Motor neuron (in vitro differentiated cells): ENCODE data around the gene GPR107. TPM values are rescaled to one million over a fixed set of nuclear protein-coding genes. Genes with fewer than 3 reads are reported as not detected.
A peak's percentile ranks its signal among the peaks of the same experiment; 100 is the strongest.

Experiments used
- ATAC-seq, 8 experiments: fragments of 200-7000 bp; cut with Tn5 transposase; replicated peaks in 6 of 8; 2 replicates each; pipeline ENCODE4 v1.8.0; 2021; ENCODE audit warnings: mild to moderate bottlenecking in 8 of 8, moderate library complexity in 8 of 8
- H3K27ac ChIP-seq, 2 donors: fragments of 250-450 bp; sonication (Bioruptor Pico); 2 replicates each; pipeline ENCODE4 v1.9.0; 2021; ENCODE audit warnings: antibody characterized with exemption in 2 of 2, mild to moderate bottlenecking in 2 of 2, moderate library complexity in 1 of 2
- H3K4me1 ChIP-seq, 2 donors: fragments of 250-450 bp; sonication (Bioruptor Pico); replicated peaks in 1 of 2; 2 replicates each; pipeline ENCODE4 v1.6.1; 2021; ENCODE audit warnings: antibody characterized with exemption in 2 of 2, mild to moderate bottlenecking in 2 of 2, moderate library complexity in 1 of 2
- H3K4me3 ChIP-seq, 5 donors: fragments of 250-450 bp; sonication (Bioruptor Pico); 2 replicates each; pipeline ENCODE4 v1.9.0; 2021; ENCODE audit warnings: antibody characterized with exemption in 5 of 5, mild to moderate bottlenecking in 5 of 5, moderate library complexity in 4 of 5
- WGBS, 10 experiments: fragments of 450-650 bp; shearing (Covaris generic); methylation state at CpG; one replicate each; pipeline ENCODE4 v1.0.0; 2022; 5-methylcytosine and 5-hydroxymethylcytosine counted together
- in situ Hi-C, 9 experiments: fragments of 400-800 bp; cut with MboI; loops; one replicate each; pipeline ENCODE4 v1.15.0; 2021; ENCODE audit warnings: low sequenced_read_pairs in 9 of 9, low pct_unique_long_range_greater_than_20kb in 2 of 9; ENCODE audit not compliant: unreplicated experiment in 9 of 9
- total RNA-seq, 8 experiments: library from RNA; unstranded; fragments of 300-600 nt; gene quantifications; 2 replicates each; pipeline versions ENCODE4 v1.2.3 to v1.2.4, GENCODE V29; 2022

Gene GPR107
- total RNA-seq, 8 experiments from 2014 or later = 27.6 to 58.5 (median 39.7) TPM

- in situ Hi-C loops = no loop called here
- H3K27ac ChIP-seq = peak overlapping the region; percentile 75 to 78
Measured at GRCh38 chr9:130138171-130138653, 84.5 kb downstream of the GPR107 start.

GRCh38 chr9:130138791-130139190 is 85.1 kb downstream of the GPR107 start:
- peak; percentile 1 to 73 (median 11) for ATAC-seq
- Histone ChIP-seq H3K4me3 (no peak overlapping the region), H3K4me1 (peaks cover 38 to 54% of the 10 kb centered on the region in 2 donors), H3K27ac (peak overlapping the region; percentile 53 to 75)
- in situ Hi-C loops = no loop called here
- WGBS, 10 experiments = 0 to 100% (median 78%) methylated on average over 1 to 6 of the region's 6 CpGs; no CpG with 5 or more reads in 3 of the 10 experiments

More at GRCh38 chr9:130138171-130138653, 84.5 kb downstream of the GPR107 start:
- Histone ChIP-seq H3K4me1 (peaks cover 38 to 48% of the 10 kb centered on the region in 2 donors), H3K4me3 (no peak overlapping the region)
- 37 to 67% (median 40%) methylated on average over 1 to 3 of the region's 10 CpGs; no CpG with 5 or more reads in 7 of the 10 experiments for WGBS, 10 experiments
- ATAC-seq = peak; percentile 52 to 97 (median 94)

GRCh38 chr9:130139251-130139650 is 85.5 kb downstream of the GPR107 start:
- peaks cover 38 to 54% of the 10 kb centered on the region in 2 donors for H3K4me1 ChIP-seq
- in situ Hi-C loops = no loop called here
- no peak overlapping the region for H3K4me3 ChIP-seq
- ATAC-seq = peak in 1 of 8 experiments; percentile 13
- peak overlapping the region in 1 of 2 donors; percentile 75 for H3K27ac ChIP-seq
- WGBS, 10 experiments = 52 to 100% (median 78%) methylated on average over 3 to 7 of the region's 10 CpGs; no CpG with 5 or more reads in 2 of the 10 experiments

- 80 to 100% (median 96%) methylated on average over 1 to 4 of the region's 10 CpGs; no CpG with 5 or more reads in 6 of the 10 experiments for WGBS, 10 experiments
- in situ Hi-C loops = no loop called here
- no peak overlapping the region for H3K27ac ChIP-seq
Measured at GRCh38 chr9:130140706-130141105, 87.0 kb downstream of the GPR107 start.

GRCh38 chr9:130142056-130142455 is 88.3 kb downstream of the GPR107 start:
- 89 to 100% (median 97%) methylated on average over 1 to 7 of the region's 12 CpGs; no CpG with 5 or more reads in 6 of the 10 experiments for WGBS, 10 experiments
- Histone ChIP-seq H3K4me3 (no peak overlapping the region), H3K27ac (peak overlapping the region in 1 of 2 donors; percentile 51), H3K4me1 (peaks cover 37 to 51% of the 10 kb centered on the region in 2 donors)
- in situ Hi-C loops = no loop called here
- no peak for ATAC-seq

More at GRCh38 chr9:130140706-130141105, 87.0 kb downstream of the GPR107 start:
- H3K4me1 ChIP-seq = peaks cover 38 to 52% of the 10 kb centered on the region in 2 donors
- no peak for ATAC-seq
- H3K4me3 ChIP-seq = no peak overlapping the region

- ATAC-seq = peak in 1 of 8 experiments; percentile 6
- no peak overlapping the region for H3K4me3 ChIP-seq
- WGBS, 10 experiments = 20 to 100% (median 68%) methylated on average over 1 to 5 of the region's 6 CpGs; no CpG with 5 or more reads in 5 of the 10 experiments
- peak overlapping the region in 1 of 2 donors; percentile 51 for H3K27ac ChIP-seq
- peaks cover 31 to 45% of the 10 kb centered on the region in 2 donors for H3K4me1 ChIP-seq
- in situ Hi-C loops = no loop called here
Measured at GRCh38 chr9:130142641-130143040, 88.9 kb downstream of the GPR107 start.

- ATAC-seq = peak in 5 of 8 experiments; percentile 3 to 47 (median 15)
- in situ Hi-C loops = no loop called here
- Histone ChIP-seq H3K4me3 (no peak overlapping the region), H3K4me1 (peaks cover 25 to 39% of the 10 kb centered on the region in 2 donors), H3K27ac (no peak overlapping the region)
- WGBS, 10 experiments = 61 to 100% (median 87%) methylated on average over 1 to 17 of the region's 24 CpGs; no CpG with 5 or more reads in 5 of the 10 experiments
Measured at GRCh38 chr9:130143279-130143893, 89.7 kb downstream of the GPR107 start.

- ATAC-seq = peak in 6 of 8 experiments; percentile 8 to 74 (median 38)
- in situ Hi-C loops = no loop called here
- Histone ChIP-seq H3K4me1 (peaks cover 19 to 33% of the 10 kb centered on the region in 2 donors), H3K27ac (no peak overlapping the region), H3K4me3 (no peak overlapping the region)
- 0 to 90% (median 70%) methylated on average over 1 to 11 of the region's 14 CpGs; no CpG with 5 or more reads in 4 of the 10 experiments for WGBS, 10 experiments
Measured at GRCh38 chr9:130143958-130144366, 90.3 kb downstream of the GPR107 start.

GRCh38 chr9:130144703-130145102 is 91.0 kb downstream of the GPR107 start:
- in situ Hi-C loops = no loop called here
- Histone ChIP-seq H3K4me3 (no peak overlapping the region), H3K27ac (no peak overlapping the region), H3K4me1 (peaks cover 12 to 25% of the 10 kb centered on the region in 2 donors)
- 63 to 100% (median 83%) methylated on average over 2 of the region's 5 CpGs; no CpG with 5 or more reads in 6 of the 10 experiments for WGBS, 10 experiments
- ATAC-seq = no peak

- ATAC-seq = peak in 3 of 8 experiments; percentile 30 to 50 (median 33)
- in situ Hi-C loops = no loop called here
- Histone ChIP-seq H3K4me3 (no peak overlapping the region), H3K27ac (no peak overlapping the region), H3K4me1 (peaks cover 11 to 20% of the 10 kb centered on the region in 2 donors)
- WGBS, 10 experiments = 64 to 100% (median 100%) methylated on average over 1 of the region's 1 CpG; no CpG with 5 or more reads in 6 of the 10 experiments
Measured at GRCh38 chr9:130145658-130146057, 92.0 kb downstream of the GPR107 start.

GRCh38 chr9:130147198-130147597 is 93.5 kb downstream of the GPR107 start:
- Histone ChIP-seq H3K27ac (no peak overlapping the region), H3K4me1 (peaks cover 15 to 31% of the 10 kb centered on the region in 2 donors), H3K4me3 (no peak overlapping the region)
- 35 to 94% (median 83%) methylated on average over 2 to 5 of the region's 5 CpGs for WGBS, 10 experiments
- no peak for ATAC-seq
- in situ Hi-C loops = no loop called here

- WGBS, 10 experiments = 40 to 100% (median 92%) methylated on average over 1 to 3 of the region's 3 CpGs; no CpG with 5 or more reads in 1 of the 10 experiments
- H3K27ac ChIP-seq = no peak overlapping the region
- no peak overlapping the region for H3K4me3 ChIP-seq
- no peak for ATAC-seq
- H3K4me1 ChIP-seq = peaks cover 8 to 25% of the 10 kb centered on the region in 2 donors
- in situ Hi-C loops = no loop called here
Measured at GRCh38 chr9:130147910-130148309, 94.2 kb downstream of the GPR107 start.

- ATAC-seq = no peak
- 0 to 100% (median 81%) methylated on average over 1 to 5 of the region's 5 CpGs; no CpG with 5 or more reads in 2 of the 10 experiments for WGBS, 10 experiments
- in situ Hi-C loops = no loop called here
Measured at GRCh38 chr9:130149031-130149430, 95.3 kb downstream of the GPR107 start.

More at GRCh38 chr9:130149031-130149430, 95.3 kb downstream of the GPR107 start:
- Histone ChIP-seq H3K4me1 (peaks cover 13 to 21% of the 10 kb centered on the region in 2 donors), H3K4me3 (no peak overlapping the region), H3K27ac (no peak overlapping the region)
